Memory B cell (primary cell): ENCODE data around the gene PSMD12.

Experiments
- ATAC-seq: fragments of 150-1000 bp; cut with Tn5 transposase; 2 replicates; pipeline ENCODE4 v1.10.0; 2021; ENCODE audit warnings: low read depth, mild to moderate bottlenecking, moderate library complexity
- DNase-seq, 2 donors: peaks; one replicate each; pipeline ENCODE4 v3.0.0; 2022; ENCODE audit warnings: low spot score in 2 of 2
- H3K27ac Mint-ChIP-seq: one replicate; pipeline ENCODE4 v1.8.0; 2022; ENCODE audit warnings: mild to moderate bottlenecking, moderate library complexity, mixed read lengths
- H3K27me3 Mint-ChIP-seq: one replicate; pipeline ENCODE4 v1.8.0; 2022; ENCODE audit warnings: mixed read lengths
- H3K36me3 Mint-ChIP-seq: one replicate; pipeline ENCODE4 v1.8.0; 2022; ENCODE audit warnings: mild to moderate bottlenecking, mixed read lengths
- H3K4me1 Mint-ChIP-seq: one replicate; pipeline ENCODE4 v1.8.0; 2022; ENCODE audit warnings: mixed read lengths
- H3K4me3 Mint-ChIP-seq: one replicate; pipeline ENCODE4 v1.8.0; 2022; ENCODE audit warnings: mild to moderate bottlenecking, moderate library complexity, mixed read lengths
- H3K9me3 Mint-ChIP-seq: one replicate; pipeline ENCODE4 v1.8.0; 2022; ENCODE audit warnings: mixed read lengths

PSMD12 gene

GRCh38 chr17:67294451-67295199 is 71.8 kb downstream of the PSMD12 start:
- Mint-ChIP-seq H3K27ac (no peak overlapping the region), H3K4me3 (no peak overlapping the region), H3K27me3 (no peaks in the 10 kb centered on the region), H3K4me1 (peaks cover 6% of the 10 kb centered on the region), H3K9me3 (no peaks in the 10 kb centered on the region), H3K36me3 (no peaks in the 10 kb centered on the region)
- ATAC-seq = no peak
- DNase-seq = no peak

DNA sequence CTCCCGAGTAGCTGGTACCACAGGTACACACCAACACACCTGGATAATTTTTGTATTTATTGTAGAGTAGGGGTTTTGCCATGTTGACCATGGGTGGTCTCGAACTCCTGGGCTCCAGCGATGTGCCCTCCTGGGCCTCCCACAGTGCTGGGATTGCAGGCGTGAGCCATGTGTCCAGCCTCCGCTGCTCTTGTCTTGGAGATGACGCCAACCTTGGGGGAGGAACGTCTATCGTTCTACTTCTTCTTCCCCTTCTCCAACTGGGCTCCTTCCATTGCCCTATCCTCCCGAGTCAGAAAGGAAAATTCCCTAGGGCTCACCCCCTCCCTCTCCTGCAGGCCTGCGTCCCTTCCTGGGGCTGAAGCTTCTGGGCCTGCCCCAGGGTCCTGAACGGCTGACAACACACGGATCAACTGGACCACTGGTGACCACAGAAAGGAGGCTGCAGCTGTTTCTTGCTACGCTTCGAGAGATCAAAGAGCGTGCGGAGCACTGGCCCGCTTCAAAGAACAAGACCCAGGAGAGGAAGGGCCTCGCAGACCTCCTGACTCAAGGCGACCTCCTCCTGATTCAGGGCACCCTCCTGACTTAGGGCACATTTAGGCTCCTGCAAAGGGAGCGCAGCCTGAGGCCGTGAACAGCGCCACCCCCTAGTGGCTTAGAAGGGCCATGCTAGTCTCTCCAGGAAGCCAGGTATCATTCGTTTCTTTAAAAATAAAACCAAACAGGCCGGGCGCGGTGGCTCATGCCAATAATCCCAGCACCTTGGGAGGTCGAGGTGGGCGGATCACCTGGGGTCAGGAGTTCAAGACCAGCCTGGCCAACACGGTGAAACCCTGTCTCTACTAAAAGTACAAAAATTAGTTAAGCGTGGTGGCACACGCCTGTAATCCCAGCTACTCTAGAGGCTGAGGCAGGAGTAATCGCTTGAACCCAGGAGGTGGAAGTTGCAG is 72.8 kb downstream of the PSMD12 start:
- H3K27me3 Mint-ChIP-seq = no peaks in the 10 kb centered on the region
- no peak overlapping the region for H3K27ac Mint-ChIP-seq
- H3K4me1 Mint-ChIP-seq = peaks cover 12% of the 10 kb centered on the region
- ATAC-seq (peak; percentile 97), DNase-seq (peak; percentile 44 to 48)
- H3K36me3 Mint-ChIP-seq = no peaks in the 10 kb centered on the region
- H3K4me3 Mint-ChIP-seq = peak overlapping the region; percentile 49
- H3K9me3 Mint-ChIP-seq = no peaks in the 10 kb centered on the region

DNA sequence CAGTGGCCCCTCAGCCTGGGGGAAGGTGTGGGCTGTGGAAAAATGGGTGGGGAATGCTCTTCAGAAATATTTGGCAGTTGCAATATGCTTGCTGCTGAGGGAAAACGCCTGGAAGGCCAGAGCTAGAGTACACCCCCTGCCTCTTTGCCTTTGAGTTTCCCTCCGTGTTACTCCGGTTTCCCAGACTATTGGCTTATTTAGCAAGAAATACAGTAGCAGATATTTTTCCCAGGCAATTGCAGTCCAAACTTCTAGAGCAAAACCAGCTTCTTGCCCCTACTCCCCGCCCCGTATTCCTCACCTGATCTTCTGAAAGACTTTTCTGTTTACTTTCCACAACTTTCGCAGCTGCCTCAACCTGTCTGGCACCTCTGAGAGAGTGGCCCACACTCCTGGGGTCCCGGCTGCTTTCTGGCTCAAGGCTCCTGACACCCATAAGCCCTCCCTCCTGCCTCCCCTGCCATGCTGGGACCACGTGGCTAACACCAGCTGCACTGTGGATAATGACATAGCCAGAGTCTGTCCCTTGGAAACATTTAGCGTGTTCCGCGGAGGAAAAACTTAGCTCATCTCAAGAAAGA is 75.6 kb downstream of the PSMD12 start:
- H3K9me3 Mint-ChIP-seq = no peaks in the 10 kb centered on the region
- H3K4me1 Mint-ChIP-seq = peaks cover 12% of the 10 kb centered on the region
- H3K27ac Mint-ChIP-seq = no peak overlapping the region
- ATAC-seq = no peak
- no peaks in the 10 kb centered on the region for H3K36me3 Mint-ChIP-seq
- no peak for DNase-seq
- no peak overlapping the region for H3K4me3 Mint-ChIP-seq
- H3K27me3 Mint-ChIP-seq = no peaks in the 10 kb centered on the region

GRCh38 chr17:67290244-67290643 is 76.1 kb downstream of the PSMD12 start:
- no peak for ATAC-seq
- Mint-ChIP-seq H3K4me3 (no peak overlapping the region), H3K4me1 (peaks cover 12% of the 10 kb centered on the region), H3K9me3 (no peaks in the 10 kb centered on the region), H3K27me3 (no peaks in the 10 kb centered on the region), H3K36me3 (no peaks in the 10 kb centered on the region), H3K27ac (no peak overlapping the region)
- no peak for DNase-seq

- ATAC-seq (no peak), DNase-seq (no peak)
- Mint-ChIP-seq H3K27me3 (no peaks in the 10 kb centered on the region), H3K9me3 (no peaks in the 10 kb centered on the region), H3K4me1 (peaks cover 12% of the 10 kb centered on the region), H3K27ac (no peak overlapping the region), H3K4me3 (no peak overlapping the region), H3K36me3 (no peaks in the 10 kb centered on the region)
Measured at GRCh38 chr17:67289181-67289876, 77.0 kb downstream of the PSMD12 start.
